Mesenchymal stem cell (in vitro differentiated cells and primary cell): ENCODE measurements around the gene UNC93A.

Experiments
- DNase-seq: peaks from one replicate; pipeline ENCODE4 v3.0.0-alpha.2; 2013
- H2AFZ ChIP-seq: one replicate; pipeline ENCODE4 v1.6.1; 2013; ENCODE audit warnings: low read depth, mild to moderate bottlenecking, control low read depth, inconsistent platforms, low read length, moderate library complexity
- H2AK5ac ChIP-seq: 2 replicates; pipeline ENCODE4 v1.6.1; 2013; ENCODE audit warnings: low read length, moderate library complexity, mild to moderate bottlenecking, inconsistent platforms; ENCODE audit not compliant: severe bottlenecking
- H2BK120ac ChIP-seq: one replicate; pipeline ENCODE4 v1.6.1; 2013; ENCODE audit warnings: low read depth, mild to moderate bottlenecking, inconsistent platforms, low read length, moderate library complexity
- H2BK12ac ChIP-seq, 2 experiments: one replicate each; pipeline ENCODE4 v1.6.1; 2013; ENCODE audit warnings: inconsistent platforms in 2 of 2, low read length in 2 of 2, mild to moderate bottlenecking in 2 of 2, moderate library complexity in 2 of 2, control low read depth in 1 of 2
- H2BK15ac ChIP-seq: one replicate; pipeline ENCODE4 v1.6.1; 2013; ENCODE audit warnings: mild to moderate bottlenecking, low read depth, inconsistent platforms; ENCODE audit not compliant: poor library complexity, severe bottlenecking
- H2BK5ac ChIP-seq: 2 replicates; pipeline ENCODE4 v1.6.1; 2013; ENCODE audit warnings: low read depth, mild to moderate bottlenecking, low read length, control low read depth, inconsistent platforms; ENCODE audit not compliant: poor library complexity, severe bottlenecking
- H3K14ac ChIP-seq, 2 experiments: one replicate each; pipeline ENCODE4 v1.6.1; 2013; ENCODE audit warnings: inconsistent platforms in 2 of 2, low read length in 2 of 2, control low read depth in 1 of 2, mild to moderate bottlenecking in 1 of 2, moderate library complexity in 1 of 2
- H3K18ac ChIP-seq, 2 experiments: one replicate each; pipeline ENCODE4 v1.6.1; 2013; ENCODE audit warnings: inconsistent platforms in 2 of 2, low read length in 2 of 2, control low read depth in 1 of 2, low read depth in 1 of 2, mild to moderate bottlenecking in 1 of 2
- H3K23ac ChIP-seq, 2 experiments: one replicate each; pipeline ENCODE4 v1.6.1; 2013; ENCODE audit warnings: inconsistent platforms in 2 of 2, low read length in 2 of 2, mild to moderate bottlenecking in 2 of 2, moderate library complexity in 2 of 2, control low read depth in 1 of 2
- H3K27ac ChIP-seq: 2 replicates; pipeline ENCODE4 v1.5.1; 2013; ENCODE audit warnings: mild to moderate bottlenecking, moderate library complexity, low read length, control low read depth, inconsistent platforms; ENCODE audit not compliant: poor library complexity, severe bottlenecking
- H3K27me3 ChIP-seq, 2 experiments: 2 replicates each; pipeline versions ENCODE4 v1.6.1 to v1.7.0; 2013; ENCODE audit warnings: low read length in 2 of 2, mild to moderate bottlenecking in 2 of 2, moderate library complexity in 2 of 2, control low read depth in 1 of 2, inconsistent platforms in 1 of 2; ENCODE audit not compliant: control insufficient read depth in 1 of 2, insufficient read depth in 1 of 2
- H3K36me3 ChIP-seq, 2 experiments: 2 replicates each; pipeline versions ENCODE4 v1.6.1 to v1.7.0; 2013; ENCODE audit warnings: low read length in 2 of 2, control low read depth in 1 of 2, inconsistent platforms in 1 of 2, low read depth in 1 of 2, mild to moderate bottlenecking in 1 of 2; ENCODE audit not compliant: insufficient read depth in 2 of 2, control insufficient read depth in 1 of 2
- H3K4ac ChIP-seq, 2 experiments: one replicate each; pipeline ENCODE4 v1.6.1; 2013; ENCODE audit warnings: inconsistent platforms in 2 of 2, low read length in 2 of 2, mild to moderate bottlenecking in 2 of 2, moderate library complexity in 2 of 2, control low read depth in 1 of 2, low read depth in 1 of 2
- H3K4me1 ChIP-seq: 2 replicates; pipeline ENCODE4 v1.6.1; 2013; ENCODE audit warnings: low read depth, low read length, control low read depth; ENCODE audit not compliant: control insufficient read depth, insufficient read depth
- H3K4me2 ChIP-seq: 2 replicates; pipeline ENCODE4 v1.6.1; 2013; ENCODE audit warnings: low read length, mild to moderate bottlenecking, inconsistent platforms; ENCODE audit not compliant: poor library complexity, severe bottlenecking
- H3K4me3 ChIP-seq, 2 experiments: 2 replicates each; pipeline versions ENCODE4 v1.5.1 to v1.7.0; 2013; ENCODE audit warnings: low read length in 2 of 2, mild to moderate bottlenecking in 2 of 2, control low read depth in 1 of 2, low read depth in 1 of 2; ENCODE audit not compliant: insufficient read depth in 1 of 2
- H3K79me1 ChIP-seq: replicated peaks from 2 replicates; pipeline ENCODE4 v1.6.1; 2013; ENCODE audit warnings: mild to moderate bottlenecking, control low read depth, low read length, inconsistent platforms; ENCODE audit not compliant: poor library complexity, severe bottlenecking
- H3K9ac ChIP-seq: 2 replicates; pipeline ENCODE4 v1.7.0; 2013; ENCODE audit warnings: mild to moderate bottlenecking, low read length, moderate library complexity
- H3K9me3 ChIP-seq: 2 replicates; pipeline ENCODE4 v1.7.0; 2013; ENCODE audit warnings: mild to moderate bottlenecking, low read length; ENCODE audit not compliant: control insufficient read depth
- H4K8ac ChIP-seq: one replicate; pipeline ENCODE4 v1.6.1; 2013; ENCODE audit warnings: inconsistent platforms, mild to moderate bottlenecking, low read length, moderate library complexity
- H4K91ac ChIP-seq: one replicate; pipeline ENCODE4 v1.6.1; 2013; ENCODE audit warnings: mild to moderate bottlenecking, low read length, inconsistent platforms
- WGBS: methylation state at CpG from one replicate; pipeline ENCODE4 v1.1.7; 2013; ENCODE audit warnings: mixed read lengths; 5-methylcytosine and 5-hydroxymethylcytosine counted together

UNC93A gene

DNA sequence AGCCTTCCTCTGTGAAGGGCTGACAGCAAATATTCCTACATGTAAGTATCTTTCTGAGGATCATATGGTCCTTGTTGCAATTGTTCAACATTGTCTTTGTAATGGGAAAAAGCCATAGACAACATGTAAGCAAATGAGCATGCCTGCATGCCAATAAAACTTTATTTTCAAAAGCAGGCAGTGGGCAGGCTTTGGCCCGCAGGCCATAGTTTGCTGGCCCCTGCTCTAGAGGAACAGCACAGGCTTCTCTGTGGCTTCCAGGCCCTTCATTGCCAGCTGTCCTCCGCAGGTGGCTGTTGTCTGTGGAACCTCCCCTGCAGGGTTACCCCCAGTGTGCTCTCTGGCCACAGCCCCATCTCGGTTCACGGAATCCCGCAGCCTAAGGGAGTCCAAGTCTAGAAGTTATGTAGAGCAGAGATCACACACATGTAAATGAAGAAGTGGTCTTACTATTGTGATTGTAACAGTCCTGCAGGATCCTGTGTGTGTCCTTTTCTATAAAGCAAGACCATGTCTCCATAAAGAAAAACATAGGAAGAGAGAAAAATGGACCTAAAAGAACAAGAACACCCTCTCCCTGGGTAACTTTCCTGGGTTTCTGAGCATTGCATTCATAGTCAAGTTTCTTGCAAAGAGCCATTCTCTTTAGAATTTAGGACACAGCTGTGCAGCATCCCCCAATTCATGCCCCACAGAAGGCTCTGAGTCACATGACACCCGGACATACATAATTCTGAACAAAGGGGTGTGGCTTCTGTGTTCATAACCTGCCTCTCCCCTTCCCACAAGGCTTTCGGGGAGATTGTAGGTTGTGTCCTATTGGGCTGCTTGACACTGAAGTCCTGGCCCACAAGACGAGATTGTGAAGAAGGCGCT lies 10.0 kb downstream of the UNC93A start:
- no peak overlapping the region for H3K18ac ChIP-seq
- H3K4me1 ChIP-seq: peaks cover 9% of the 10 kb centered on the region
- H2BK120ac ChIP-seq: no peak overlapping the region
- H3K36me3 ChIP-seq: no peaks in the 10 kb centered on the region
- H2BK5ac ChIP-seq: no peak overlapping the region
- no peak overlapping the region for H3K14ac ChIP-seq
- H2AK5ac ChIP-seq: no peak overlapping the region
- H4K8ac ChIP-seq: no peak overlapping the region
- WGBS: 94% methylated on average over 8 of the region's 9 CpGs
- no peak overlapping the region for H2AFZ ChIP-seq
- H3K4me2 ChIP-seq: no peak overlapping the region
- H4K91ac ChIP-seq: no peak overlapping the region
- H2BK12ac ChIP-seq: no peak overlapping the region
- peaks cover 0 to 26% of the 10 kb centered on the region in 2 experiments for H3K27me3 ChIP-seq
- H2BK15ac ChIP-seq: no peak overlapping the region
- no peaks in the 10 kb centered on the region for H3K79me1 ChIP-seq
- H3K27ac ChIP-seq: no peak overlapping the region
- no peak overlapping the region for H3K4me3 ChIP-seq
- DNase-seq: no peak
- no peak overlapping the region for H3K4ac ChIP-seq
- no peak overlapping the region for H3K23ac ChIP-seq
- no peak overlapping the region for H3K9ac ChIP-seq
- no peaks in the 10 kb centered on the region for H3K9me3 ChIP-seq

DNA sequence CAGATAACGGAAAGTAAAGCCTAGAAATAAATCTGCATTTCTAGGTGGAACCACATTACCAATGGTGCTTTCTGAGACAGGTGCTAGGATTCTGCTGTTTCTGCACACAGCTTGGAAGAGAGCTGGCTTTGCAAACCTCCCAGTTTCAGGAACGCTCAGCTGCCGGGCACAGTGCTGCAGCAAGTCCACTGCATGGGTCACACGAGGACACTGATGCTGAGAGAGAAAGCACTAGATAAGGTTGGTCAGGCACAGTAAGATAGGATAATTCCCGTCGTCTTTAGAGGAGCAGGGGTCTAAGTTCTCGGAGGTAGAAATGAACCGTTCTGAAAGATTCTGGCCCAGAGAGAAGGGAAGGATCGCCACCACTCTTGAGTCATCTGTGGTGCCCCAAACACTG lies 11.0 kb downstream of the UNC93A start:
- Histone ChIP-seq H3K23ac (no peak overlapping the region), H3K36me3 (no peaks in the 10 kb centered on the region), H2BK12ac (no peak overlapping the region)

DNA sequence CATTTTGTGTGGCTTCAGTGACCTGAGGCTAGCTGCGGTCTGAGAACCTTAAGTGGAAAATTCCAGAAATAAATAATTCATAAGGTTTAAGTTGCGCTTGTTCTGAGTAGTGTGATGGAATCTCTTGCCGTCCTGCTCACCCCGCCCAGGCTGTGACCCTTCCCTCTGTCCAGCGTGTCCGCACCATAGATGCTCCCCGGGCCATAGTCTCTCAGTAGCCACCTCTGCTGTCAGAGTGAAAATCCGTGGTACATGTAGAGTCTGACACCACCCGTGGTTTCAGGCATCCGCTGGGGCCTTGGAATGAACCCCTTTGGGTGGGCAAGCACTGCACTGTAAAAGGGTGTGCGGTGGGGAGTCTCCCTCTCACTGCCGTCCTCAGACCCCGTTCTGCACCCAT lies 11.7 kb downstream of the UNC93A start:
- H2BK5ac ChIP-seq: no peak overlapping the region
- no peak for DNase-seq

More for the DNA sequence above, 11.0 kb downstream of the UNC93A start:
- Histone ChIP-seq H2BK15ac (no peak overlapping the region), H3K4me3 (no peak overlapping the region), H3K4ac (no peak overlapping the region), H3K9ac (no peak overlapping the region), H2BK5ac (no peak overlapping the region), H3K14ac (no peak overlapping the region), H3K79me1 (no peaks in the 10 kb centered on the region), H3K27ac (no peak overlapping the region), H3K27me3 (peaks cover 0 to 23% of the 10 kb centered on the region in 2 experiments), H4K91ac (no peak overlapping the region), H2BK120ac (no peak overlapping the region), H3K4me1 (peaks cover 16% of the 10 kb centered on the region), H3K4me2 (no peak overlapping the region), H3K18ac (no peak overlapping the region), H4K8ac (no peak overlapping the region), H2AK5ac (no peak overlapping the region), H2AFZ (no peak overlapping the region), H3K9me3 (no peaks in the 10 kb centered on the region)
- WGBS: 81% methylated on average over 8 of the region's 9 CpGs
- no peak for DNase-seq

DNA sequence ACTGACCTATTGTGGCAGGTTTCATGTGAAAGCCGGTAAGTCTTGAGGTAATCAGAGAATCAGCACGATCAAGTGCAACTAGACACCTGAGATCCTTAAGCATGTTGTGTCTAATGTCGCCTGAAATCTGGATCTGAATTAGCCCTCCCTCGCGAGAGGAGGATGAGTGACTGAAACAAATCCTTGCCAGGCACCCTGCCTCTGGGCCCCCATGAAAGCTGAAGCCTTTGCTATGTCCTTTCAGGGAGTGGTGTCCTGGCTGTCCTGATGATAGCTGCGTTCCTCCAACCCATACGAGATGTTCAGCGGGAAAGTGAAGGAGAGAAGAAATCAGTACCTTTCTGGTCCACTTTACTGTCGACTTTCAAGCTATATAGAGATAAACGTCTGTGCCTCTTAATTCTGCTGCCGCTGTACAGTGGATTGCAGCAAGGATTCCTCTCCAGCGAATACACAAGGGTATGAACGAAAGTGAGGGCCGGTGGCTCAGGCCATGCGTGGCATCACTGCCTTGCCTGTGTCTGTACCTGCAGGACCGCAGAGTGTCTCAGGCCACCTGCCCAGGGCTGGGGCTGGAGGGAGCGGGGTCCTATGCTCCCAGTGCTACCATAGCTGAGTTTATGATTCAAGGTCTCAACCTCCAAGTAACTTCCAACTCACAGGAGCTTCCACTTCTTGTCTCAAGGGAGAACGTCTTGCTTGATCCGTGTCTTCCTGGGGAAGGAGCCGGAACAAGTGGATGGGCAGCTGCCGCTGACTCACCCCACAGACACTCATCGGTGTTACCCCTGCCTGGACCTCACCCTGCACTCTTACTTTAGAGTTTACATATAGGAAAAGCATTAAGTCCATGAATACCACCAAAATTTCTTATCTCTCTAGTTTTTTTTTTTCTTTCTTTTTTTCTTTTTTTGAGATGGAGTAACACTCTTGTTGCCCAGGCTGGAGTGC lies 12.8 kb downstream of the UNC93A start:
- no peak overlapping the region for H4K8ac ChIP-seq
- no peaks in the 10 kb centered on the region for H3K79me1 ChIP-seq
- H3K4ac ChIP-seq: no peak overlapping the region
- WGBS: 69% methylated on average over 22 of the region's 22 CpGs
- H3K14ac ChIP-seq: no peak overlapping the region
- H3K23ac ChIP-seq: no peak overlapping the region
- no peak overlapping the region for H3K4me2 ChIP-seq
- no peak overlapping the region for H4K91ac ChIP-seq
- no peak overlapping the region for H2AFZ ChIP-seq
- H2BK5ac ChIP-seq: no peak overlapping the region
- no peaks in the 10 kb centered on the region for H3K36me3 ChIP-seq
- peaks cover 16% of the 10 kb centered on the region for H3K4me1 ChIP-seq
- H2BK15ac ChIP-seq: no peak overlapping the region
- H2BK12ac ChIP-seq: no peak overlapping the region
- H2AK5ac ChIP-seq: no peak overlapping the region
- DNase-seq: no peak
- H3K27me3 ChIP-seq: peaks cover 0 to 14% of the 10 kb centered on the region in 2 experiments
- no peak overlapping the region for H3K27ac ChIP-seq
- H3K9ac ChIP-seq: no peak overlapping the region
- no peak overlapping the region for H2BK120ac ChIP-seq
- no peak overlapping the region for H3K4me3 ChIP-seq
- no peak overlapping the region for H3K18ac ChIP-seq
- peaks cover 4% of the 10 kb centered on the region for H3K9me3 ChIP-seq

More for the DNA sequence above, 11.7 kb downstream of the UNC93A start:
- H3K4me2 ChIP-seq: no peak overlapping the region
- no peaks in the 10 kb centered on the region for H3K36me3 ChIP-seq
- peaks cover 0 to 21% of the 10 kb centered on the region in 2 experiments for H3K27me3 ChIP-seq
- no peak overlapping the region for H2BK120ac ChIP-seq
- no peak overlapping the region for H2AK5ac ChIP-seq
- H3K4me1 ChIP-seq: peaks cover 16% of the 10 kb centered on the region
- no peak overlapping the region for H4K91ac ChIP-seq
- H3K14ac ChIP-seq: no peak overlapping the region
- no peak overlapping the region for H2BK15ac ChIP-seq
- H3K18ac ChIP-seq: no peak overlapping the region
- no peak overlapping the region for H2BK12ac ChIP-seq
- no peak overlapping the region for H3K9ac ChIP-seq
- no peaks in the 10 kb centered on the region for H3K79me1 ChIP-seq
- no peak overlapping the region for H3K4me3 ChIP-seq
- H3K27ac ChIP-seq: no peak overlapping the region
- no peak overlapping the region for H4K8ac ChIP-seq
- WGBS: 79% methylated on average over 13 of the region's 13 CpGs
- H3K4ac ChIP-seq: no peak overlapping the region
- H3K9me3 ChIP-seq: peaks cover 4% of the 10 kb centered on the region
- H3K23ac ChIP-seq: no peak overlapping the region
- H2AFZ ChIP-seq: no peak overlapping the region
